ENCODE results near the gene EBF3. TPM values are rescaled to one million over a fixed set of nuclear protein-coding genes. Genes with fewer than 3 reads are reported as not detected.

The EBF3 gene
- total RNA-seq, 1 experiment from 2014 or later = 0.22 TPM

- no peak overlapping the region for H3K56ac ChIP-seq (ENCODE audit: insufficient read length, low read depth, low read length)
- no peak overlapping the region for H3K14ac ChIP-seq (ENCODE audit: insufficient read depth, low read length)
- no peak overlapping the region for H3T11ph ChIP-seq (ENCODE audit: low read length)
- no peaks in the 10 kb centered on the region for H3K9me3 Mint-ChIP-seq
- H2BK15ac ChIP-seq (ENCODE audit: low read depth, low read length) = no peak overlapping the region
- no peak overlapping the region for H3K9ac ChIP-seq (ENCODE audit: extremely low read depth, insufficient read length, low read length)
- H3K27me3 Mint-ChIP-seq (ENCODE audit: low read depth) = 0 out of 2 replicates have a peak, but pooled peaks cover 3% of the 10 kb centered on the region
- no peak overlapping the region for H4K5ac ChIP-seq (ENCODE audit: insufficient read length, low read depth, low read length)
- H3K4me1 ChIP-seq (ENCODE audit: insufficient read depth, low read length) = no peaks in the 10 kb centered on the region
- H3K4me3 Mint-ChIP-seq = no peak overlapping the region
- no peak overlapping the region for H3K4ac ChIP-seq (ENCODE audit: low read depth, low read length)
- no peak overlapping the region for H2BK12ac ChIP-seq (ENCODE audit: insufficient read length, low read depth, low read length)
- no peak overlapping the region for H3K4me2 ChIP-seq (ENCODE audit: insufficient read depth, insufficient read length, low read length)
- H4K20me1 ChIP-seq (ENCODE audit: control insufficient read depth, insufficient read depth, insufficient read length) = no peaks in the 10 kb centered on the region
- no peaks in the 10 kb centered on the region for H3K27me3 ChIP-seq (ENCODE audit: insufficient read depth, low read length)
- no CpG with 5 or more reads among the region's 15 CpGs for WGBS (ENCODE audit: extremely low coverage, insufficient read length, low lambda C conversion rate)
- H3K23me2 ChIP-seq (ENCODE audit: insufficient read length, low read depth, low read length, poor library complexity, severe bottlenecking) = no peaks in the 10 kb centered on the region
- H3K79me1 ChIP-seq (ENCODE audit: insufficient read depth, low read depth, low read length, poor library complexity, severe bottlenecking) = no peaks in the 10 kb centered on the region
- no peak overlapping the region for H3K27ac ChIP-seq (ENCODE audit: insufficient read length, low read depth, low read length)
- no peak overlapping the region for H2BK5ac ChIP-seq (ENCODE audit: insufficient read length, low read length)
- H2AK5ac ChIP-seq (ENCODE audit: insufficient read length, low read length) = no peak overlapping the region
- H3K23ac ChIP-seq (ENCODE audit: insufficient read length, low read depth, low read length) = no peak overlapping the region
- no peak overlapping the region for H4K8ac ChIP-seq (replicated peaks; ENCODE audit: insufficient read length, low read depth, low read length)
- no peak for DNase-seq
- no peak overlapping the region for H4K91ac ChIP-seq (ENCODE audit: insufficient read length, low read depth, low read length)
- no peaks in the 10 kb centered on the region for H3K4me1 Mint-ChIP-seq
- no peak overlapping the region for H3K27ac Mint-ChIP-seq
- no peaks in the 10 kb centered on the region for H3K36me3 Mint-ChIP-seq (ENCODE audit: insufficient read depth in 1 of 3, low read depth in 3 of 3)
- no peak overlapping the region for H2AFZ ChIP-seq (ENCODE audit: low read length)
- H3K18ac ChIP-seq (ENCODE audit: insufficient read length, low read depth, low read length) = no peak overlapping the region
- H3K79me2 ChIP-seq (ENCODE audit: insufficient read depth, low read length) = no peaks in the 10 kb centered on the region
- no peak overlapping the region for H2BK120ac ChIP-seq (ENCODE audit: low read depth, low read length, poor library complexity, severe bottlenecking)
- H3K9me3 ChIP-seq (ENCODE audit: control insufficient read depth, low read depth, low read length) = no peaks in the 10 kb centered on the region
- TF ChIP-seq, protein P1, sequence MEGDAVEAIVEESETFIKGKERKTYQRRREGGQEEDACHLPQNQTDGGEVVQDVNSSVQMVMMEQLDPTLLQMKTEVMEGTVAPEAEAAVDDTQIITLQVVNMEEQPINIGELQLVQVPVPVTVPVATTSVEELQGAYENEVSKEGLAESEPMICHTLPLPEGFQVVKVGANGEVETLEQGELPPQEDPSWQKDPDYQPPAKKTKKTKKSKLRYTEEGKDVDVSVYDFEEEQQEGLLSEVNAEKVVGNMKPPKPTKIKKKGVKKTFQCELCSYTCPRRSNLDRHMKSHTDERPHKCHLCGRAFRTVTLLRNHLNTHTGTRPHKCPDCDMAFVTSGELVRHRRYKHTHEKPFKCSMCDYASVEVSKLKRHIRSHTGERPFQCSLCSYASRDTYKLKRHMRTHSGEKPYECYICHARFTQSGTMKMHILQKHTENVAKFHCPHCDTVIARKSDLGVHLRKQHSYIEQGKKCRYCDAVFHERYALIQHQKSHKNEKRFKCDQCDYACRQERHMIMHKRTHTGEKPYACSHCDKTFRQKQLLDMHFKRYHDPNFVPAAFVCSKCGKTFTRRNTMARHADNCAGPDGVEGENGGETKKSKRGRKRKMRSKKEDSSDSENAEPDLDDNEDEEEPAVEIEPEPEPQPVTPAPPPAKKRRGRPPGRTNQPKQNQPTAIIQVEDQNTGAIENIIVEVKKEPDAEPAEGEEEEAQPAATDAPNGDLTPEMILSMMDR (conservative IDR thresholded peaks at IDR 0.05) = no peak
- no peak overlapping the region for H2BK20ac ChIP-seq (ENCODE audit: low read depth, low read length, poor library complexity, severe bottlenecking)
Observed at GRCh38 chr10:129833994-129834739, 129.9 kb downstream of the EBF3 start.
